ENCODE results near the gene STRAP.

STRAP gene

DNA sequence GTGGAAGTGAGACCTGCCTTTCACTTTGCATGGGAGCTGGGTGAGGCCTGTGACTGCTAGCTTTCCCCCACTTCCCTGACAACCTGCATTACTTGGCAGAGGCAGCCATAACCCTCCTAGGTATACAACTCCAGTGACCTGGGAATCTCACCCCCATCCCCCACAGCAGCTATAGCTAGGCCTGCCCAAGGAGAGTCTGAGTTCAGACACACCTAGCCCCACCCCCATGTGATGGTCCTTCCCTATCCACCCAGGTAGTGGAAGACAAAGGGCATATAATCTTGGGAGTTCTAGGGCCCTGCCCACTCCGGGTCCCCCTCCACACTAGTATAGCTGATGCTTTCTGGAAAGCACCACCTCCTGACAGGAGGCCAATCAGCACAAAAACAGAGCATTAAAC, 6.3 kb upstream of the STRAP start:
- TF ChIP-seq EZH2phosphoT487 (conservative IDR thresholded peaks at IDR 0.05; ENCODE audit: low read length): no peak
- TF ChIP-seq, protein P1, sequence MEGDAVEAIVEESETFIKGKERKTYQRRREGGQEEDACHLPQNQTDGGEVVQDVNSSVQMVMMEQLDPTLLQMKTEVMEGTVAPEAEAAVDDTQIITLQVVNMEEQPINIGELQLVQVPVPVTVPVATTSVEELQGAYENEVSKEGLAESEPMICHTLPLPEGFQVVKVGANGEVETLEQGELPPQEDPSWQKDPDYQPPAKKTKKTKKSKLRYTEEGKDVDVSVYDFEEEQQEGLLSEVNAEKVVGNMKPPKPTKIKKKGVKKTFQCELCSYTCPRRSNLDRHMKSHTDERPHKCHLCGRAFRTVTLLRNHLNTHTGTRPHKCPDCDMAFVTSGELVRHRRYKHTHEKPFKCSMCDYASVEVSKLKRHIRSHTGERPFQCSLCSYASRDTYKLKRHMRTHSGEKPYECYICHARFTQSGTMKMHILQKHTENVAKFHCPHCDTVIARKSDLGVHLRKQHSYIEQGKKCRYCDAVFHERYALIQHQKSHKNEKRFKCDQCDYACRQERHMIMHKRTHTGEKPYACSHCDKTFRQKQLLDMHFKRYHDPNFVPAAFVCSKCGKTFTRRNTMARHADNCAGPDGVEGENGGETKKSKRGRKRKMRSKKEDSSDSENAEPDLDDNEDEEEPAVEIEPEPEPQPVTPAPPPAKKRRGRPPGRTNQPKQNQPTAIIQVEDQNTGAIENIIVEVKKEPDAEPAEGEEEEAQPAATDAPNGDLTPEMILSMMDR (IDR thresholded peaks at IDR 0.05; ENCODE audit: insufficient read depth, low read length, poor library complexity, severe bottlenecking): no peak
- Histone ChIP-seq H3K4me2 (ENCODE audit: low read depth, low read length, poor library complexity, severe bottlenecking) (no peak overlapping the region), H4K20me1 (ENCODE audit: low read depth, low read length) (no peaks in the 10 kb centered on the region)

DNA sequence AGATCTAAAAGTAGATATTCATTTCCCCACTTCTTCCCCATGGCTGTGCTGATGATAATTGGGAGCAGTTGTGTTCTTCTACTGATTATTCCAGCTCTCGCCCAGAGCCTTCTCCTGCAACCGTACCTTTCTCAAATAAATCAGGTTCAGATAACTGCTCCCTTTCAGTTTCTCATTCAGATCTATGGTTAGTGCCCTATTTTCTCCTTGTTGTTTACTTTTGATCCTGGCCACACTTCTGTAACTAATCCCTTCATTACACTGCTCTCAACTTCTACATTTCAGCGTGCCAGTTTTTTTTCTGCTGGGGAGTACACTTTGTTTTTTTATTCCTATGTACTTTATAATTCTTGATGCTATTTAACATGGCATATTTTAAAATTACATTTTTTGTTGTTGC, 2.8 kb upstream of the STRAP start:
- TF ChIP-seq EZH2phosphoT487 (conservative IDR thresholded peaks at IDR 0.05; ENCODE audit: low read length): no peak
- TF ChIP-seq, protein P1 (IDR thresholded peaks at IDR 0.05; ENCODE audit: insufficient read depth, low read length, poor library complexity, severe bottlenecking): no peak
- Histone ChIP-seq H3K36me3 (ENCODE audit: low read length) (0 out of 2 replicates have a peak, but pooled peaks cover 7% of the 10 kb centered on the region), H3K4me2 (ENCODE audit: low read depth, low read length, poor library complexity, severe bottlenecking) (no peak overlapping the region), H3K79me2 (ENCODE audit: insufficient read depth, low read length) (peaks cover 21% of the 10 kb centered on the region), H3K9me3 (ENCODE audit: insufficient read depth, low read length) (no peaks in the 10 kb centered on the region), H3K27me3 (ENCODE audit: low read length) (no peaks in the 10 kb centered on the region), H3K4me3 (ENCODE audit: insufficient read depth, low read length, poor library complexity, severe bottlenecking) (no peak overlapping the region), H2AFZ (ENCODE audit: low read depth, low read length, severe bottlenecking) (no peak overlapping the region), H3K27ac (ENCODE audit: low read depth, low read length) (no peak overlapping the region), H3F3A (ENCODE audit: insufficient read depth) (no peaks in the 10 kb centered on the region), H3K9ac (ENCODE audit: low read length) (no peak overlapping the region), H4K20me1 (ENCODE audit: low read depth, low read length) (peaks cover 12% of the 10 kb centered on the region), H3K9me2 (replicated peaks; ENCODE audit: insufficient read depth, low read length) (no peaks in the 10 kb centered on the region)

More for the DNA sequence above, 6.3 kb upstream of the STRAP start:
- Histone ChIP-seq H2AFZ (ENCODE audit: low read depth, low read length, severe bottlenecking) (no peak overlapping the region), H3K9me2 (replicated peaks; ENCODE audit: insufficient read depth, low read length) (no peaks in the 10 kb centered on the region), H3K79me2 (ENCODE audit: insufficient read depth, low read length) (no peaks in the 10 kb centered on the region), H3K27ac (ENCODE audit: low read depth, low read length) (no peak overlapping the region), H3K9me3 (ENCODE audit: insufficient read depth, low read length) (no peaks in the 10 kb centered on the region), H3K9ac (ENCODE audit: low read length) (no peak overlapping the region), H3K36me3 (ENCODE audit: low read length) (no peaks in the 10 kb centered on the region), H3K27me3 (ENCODE audit: low read length) (no peaks in the 10 kb centered on the region), H3F3A (ENCODE audit: insufficient read depth) (no peaks in the 10 kb centered on the region), H3K4me3 (ENCODE audit: insufficient read depth, low read length, poor library complexity, severe bottlenecking) (no peak overlapping the region)

DNA sequence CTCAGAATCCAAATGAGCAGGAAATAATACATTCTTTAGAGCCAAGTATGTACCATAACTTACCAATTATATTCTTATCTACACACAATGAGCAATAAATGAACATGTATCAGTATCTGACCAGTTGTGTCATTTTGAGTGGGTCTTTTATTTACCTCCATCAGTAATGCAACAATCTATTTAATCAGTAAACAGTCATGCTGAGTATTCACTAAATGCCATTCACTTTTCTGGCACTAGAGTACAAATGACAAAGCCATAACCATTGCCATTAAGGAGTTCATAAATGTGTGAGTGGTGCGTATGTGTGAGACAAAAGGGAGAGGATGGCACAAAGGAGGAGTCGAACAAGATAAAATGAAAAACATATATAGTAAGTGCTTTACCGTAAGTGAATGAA, 1.5 kb upstream of the STRAP start:
- no peaks in the 10 kb centered on the region for H3K9me2 ChIP-seq (replicated peaks; ENCODE audit: insufficient read depth, low read length)
- TF ChIP-seq EZH2phosphoT487 (conservative IDR thresholded peaks at IDR 0.05; ENCODE audit: low read length): no peak
- TF ChIP-seq, protein P1 (IDR thresholded peaks at IDR 0.05; ENCODE audit: insufficient read depth, low read length, poor library complexity, severe bottlenecking): no peak
- H3K27ac ChIP-seq (ENCODE audit: low read depth, low read length): no peak overlapping the region
- H3K27me3 ChIP-seq (ENCODE audit: low read length): no peaks in the 10 kb centered on the region
- peaks cover 12% of the 10 kb centered on the region for H4K20me1 ChIP-seq (ENCODE audit: low read depth, low read length)
- H3K9me3 ChIP-seq (ENCODE audit: insufficient read depth, low read length): no peaks in the 10 kb centered on the region
- H3F3A ChIP-seq (ENCODE audit: insufficient read depth): no peaks in the 10 kb centered on the region
- H3K79me2 ChIP-seq (ENCODE audit: insufficient read depth, low read length): peaks cover 35% of the 10 kb centered on the region
- peaks cover 15% of the 10 kb centered on the region for H3K36me3 ChIP-seq (ENCODE audit: low read length)
- no peak overlapping the region for H3K4me3 ChIP-seq (ENCODE audit: insufficient read depth, low read length, poor library complexity, severe bottlenecking)
- H3K9ac ChIP-seq (ENCODE audit: low read length): no peak overlapping the region
- H2AFZ ChIP-seq (ENCODE audit: low read depth, low read length, severe bottlenecking): no peak overlapping the region
- no peak overlapping the region for H3K4me2 ChIP-seq (ENCODE audit: low read depth, low read length, poor library complexity, severe bottlenecking)
